Activated CD4-positive, alpha-beta memory T cell treated with anti-CD3 and anti-CD28 coated beads, Interleukin-2, amount 10 ng/mL, durations not matched to agents 7 days and 5 days (primary cell): Measurements from ENCODE around the gene SPPL2A. TPM values are rescaled to one million over a fixed set of nuclear protein-coding genes. Genes with fewer than 3 reads are reported as not detected.

Source experiments
- CTCF ChIA-PET: fragments of 350-600 bp; sonication (Branson Sonifier 250); formaldehyde crosslinking; loops from one replicate; lab custom pipeline; 2021; ENCODE audit warnings: antibody characterized with exemption, inconsistent platforms; lab: Charles Lee
- POLR2A ChIA-PET: fragments of 350-600 bp; sonication (Branson Sonifier 250); formaldehyde crosslinking; loops from one replicate; lab custom pipeline; 2021; ENCODE audit warnings: antibody characterized with exemption; lab: Charles Lee
- DNase-seq: peaks from one replicate; pipeline ENCODE4 v3.0.0-alpha.2; 2020
- H3K27ac Mint-ChIP-seq: one replicate; pipeline ENCODE4 v1.8.0; 2021; ENCODE audit warnings: mild to moderate bottlenecking, mixed read lengths
- H3K27me3 Mint-ChIP-seq: one replicate; pipeline ENCODE4 v1.8.0; 2021; ENCODE audit warnings: mixed read lengths
- H3K36me3 Mint-ChIP-seq: one replicate; pipeline ENCODE4 v1.8.0; 2021; ENCODE audit warnings: low read depth, mixed read lengths
- H3K4me1 Mint-ChIP-seq: one replicate; pipeline ENCODE4 v1.8.0; 2021; ENCODE audit warnings: mixed read lengths
- H3K4me3 Mint-ChIP-seq: one replicate; pipeline ENCODE4 v1.8.0; 2021; ENCODE audit warnings: mild to moderate bottlenecking, mixed read lengths
- H3K9me3 Mint-ChIP-seq: one replicate; pipeline ENCODE4 v1.8.0; 2021; ENCODE audit warnings: mixed read lengths
- total RNA-seq, 2 experiments: library from RNA; stranded (reverse); gene quantifications; one replicate each; pipeline ENCODE4 v1.2.3, GENCODE V29; 2021

SPPL2A gene
- total RNA-seq, 2 experiments from 2014 or later = 99.9 to 102 TPM

- Mint-ChIP-seq H3K27me3 (peaks cover 2% of the 10 kb centered on the region), H3K4me3 (no peak overlapping the region), H3K27ac (no peak overlapping the region), H3K36me3 (no peaks in the 10 kb centered on the region), H3K9me3 (no peaks in the 10 kb centered on the region), H3K4me1 (no peaks in the 10 kb centered on the region)
- ChIA-PET POLR2A (no interaction called here), CTCF (interaction anchor here (0.8 kb wide), 1 partner anchor 12 kb away, joined by 3 read pairs; no protein-coding TSS in a partner anchor)
- DNase-seq = no peak
Measured at GRCh38 chr15:50790778-50791453, 25.4 kb upstream of the SPPL2A start.

- no peak overlapping the region for H3K4me3 Mint-ChIP-seq
- DNase-seq = no peak
- no peak overlapping the region for H3K27ac Mint-ChIP-seq
- CTCF ChIA-PET = no interaction called here
- no peaks in the 10 kb centered on the region for H3K9me3 Mint-ChIP-seq
- H3K4me1 Mint-ChIP-seq = no peaks in the 10 kb centered on the region
- POLR2A ChIA-PET = interaction anchor here (0.9 kb wide), 1 partner anchor 22 kb away, joined by 3 read pairs; no protein-coding TSS in a partner anchor
- H3K36me3 Mint-ChIP-seq = no peaks in the 10 kb centered on the region
- H3K27me3 Mint-ChIP-seq = peaks cover 2% of the 10 kb centered on the region
Measured at GRCh38 chr15:50786871-50787270, 21.4 kb upstream of the SPPL2A start.

- Mint-ChIP-seq H3K4me3 (no peak overlapping the region), H3K27me3 (peaks cover 2% of the 10 kb centered on the region), H3K36me3 (no peaks in the 10 kb centered on the region), H3K9me3 (no peaks in the 10 kb centered on the region), H3K4me1 (no peaks in the 10 kb centered on the region), H3K27ac (no peak overlapping the region)
- POLR2A ChIA-PET = interaction anchor here (0.9 kb wide), 1 partner anchor 22 kb away, joined by 3 read pairs; no protein-coding TSS in a partner anchor
- no peak for DNase-seq
- CTCF ChIA-PET = no interaction called here
Measured at GRCh38 chr15:50786438-50786837, 20.9 kb upstream of the SPPL2A start.

DNA sequence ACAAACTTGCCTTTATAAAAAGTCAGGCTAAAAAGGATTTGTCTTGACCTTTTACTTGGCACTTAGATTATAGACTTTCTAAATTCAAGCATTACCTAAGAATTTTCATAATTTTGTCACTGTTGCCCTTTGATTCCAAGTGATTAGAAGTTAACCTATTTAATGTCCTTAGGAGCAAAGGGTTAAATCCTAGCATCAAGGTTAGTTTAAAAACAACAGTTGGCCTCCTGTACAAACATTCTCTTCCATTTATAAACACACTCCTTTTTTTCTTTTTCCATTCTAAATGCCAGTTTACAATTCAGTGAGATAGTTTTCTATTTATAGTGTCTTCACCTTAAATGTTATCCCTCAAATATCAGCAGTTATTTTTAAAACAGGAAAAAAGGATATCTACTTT, 18.4 kb upstream of the SPPL2A start:
- Mint-ChIP-seq H3K27ac (no peak overlapping the region), H3K27me3 (peaks cover 2% of the 10 kb centered on the region)
- CTCF ChIA-PET = no interaction called here

DNA sequence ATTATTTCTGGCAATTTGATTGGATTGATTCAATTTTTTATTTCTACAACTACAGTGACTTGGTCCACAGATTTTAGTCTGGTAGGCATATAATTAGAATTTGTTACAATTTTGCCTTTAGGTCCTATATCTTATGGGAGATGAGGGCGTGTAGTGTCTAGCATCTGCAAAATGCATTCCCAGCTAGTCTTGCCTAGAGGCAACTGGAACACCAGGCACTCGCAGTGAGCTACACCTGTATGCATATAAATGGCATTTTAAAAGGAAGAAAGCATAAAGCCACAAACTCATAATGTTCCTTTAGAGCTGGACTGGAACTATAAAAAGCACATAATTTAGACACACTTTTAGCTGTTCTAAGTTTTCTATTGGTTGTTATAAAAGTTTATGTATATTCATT, 17.9 kb upstream of the SPPL2A start:
- ChIA-PET POLR2A (no interaction called here), CTCF (no interaction called here)
- H3K9me3 Mint-ChIP-seq = no peaks in the 10 kb centered on the region
- no peaks in the 10 kb centered on the region for H3K4me1 Mint-ChIP-seq
- DNase-seq = no peak
- H3K4me3 Mint-ChIP-seq = no peak overlapping the region
- H3K27me3 Mint-ChIP-seq = peaks cover 2% of the 10 kb centered on the region
- no peaks in the 10 kb centered on the region for H3K36me3 Mint-ChIP-seq
- H3K27ac Mint-ChIP-seq = no peak overlapping the region

More for the DNA sequence above, 18.4 kb upstream of the SPPL2A start:
- Mint-ChIP-seq H3K36me3 (no peaks in the 10 kb centered on the region), H3K4me3 (no peak overlapping the region), H3K4me1 (no peaks in the 10 kb centered on the region), H3K9me3 (no peaks in the 10 kb centered on the region)
- POLR2A ChIA-PET = no interaction called here
- no peak for DNase-seq

DNA sequence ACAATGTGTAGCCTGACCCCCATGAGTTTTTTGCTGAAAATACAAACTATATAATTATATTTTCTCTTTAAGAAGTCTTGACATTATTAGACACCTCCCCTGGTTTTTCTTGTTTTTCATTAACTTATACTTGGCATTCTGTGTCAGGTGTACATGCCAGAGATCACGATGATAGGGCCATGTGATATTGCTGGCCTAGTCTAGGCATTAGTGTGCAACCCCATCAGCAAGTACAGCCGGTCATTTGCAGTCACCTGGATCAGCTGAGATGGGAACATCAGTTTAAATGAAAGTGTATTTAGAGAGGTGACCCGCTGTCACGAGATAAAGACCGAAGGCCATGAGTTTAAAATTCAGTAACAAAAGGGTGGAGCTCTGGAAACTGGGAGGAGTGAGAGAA, 12.6 kb upstream of the SPPL2A start:
- H3K27ac Mint-ChIP-seq = no peak overlapping the region
- H3K4me3 Mint-ChIP-seq = no peak overlapping the region
- POLR2A ChIA-PET = interaction anchor here (1.3 kb wide), 1 partner anchor 13 kb away, joined by 3 read pairs; the partner anchor contains the start of gene SPPL2A
- peaks cover 7% of the 10 kb centered on the region for H3K4me1 Mint-ChIP-seq
- CTCF ChIA-PET = no interaction called here
- no peaks in the 10 kb centered on the region for H3K27me3 Mint-ChIP-seq
- no peaks in the 10 kb centered on the region for H3K36me3 Mint-ChIP-seq
- no peak for DNase-seq
- no peaks in the 10 kb centered on the region for H3K9me3 Mint-ChIP-seq

GRCh38 chr15:50777042-50777441, 11.5 kb upstream of the SPPL2A start:
- no peaks in the 10 kb centered on the region for H3K36me3 Mint-ChIP-seq
- no peaks in the 10 kb centered on the region for H3K9me3 Mint-ChIP-seq
- ChIA-PET CTCF (no interaction called here), POLR2A (no interaction called here)
- peaks cover 7% of the 10 kb centered on the region for H3K4me1 Mint-ChIP-seq
- no peak for DNase-seq
- no peak overlapping the region for H3K4me3 Mint-ChIP-seq
- no peak overlapping the region for H3K27ac Mint-ChIP-seq
- no peaks in the 10 kb centered on the region for H3K27me3 Mint-ChIP-seq

- H3K9me3 Mint-ChIP-seq = no peaks in the 10 kb centered on the region
- H3K27ac Mint-ChIP-seq = no peak overlapping the region
- CTCF ChIA-PET = interaction anchor here (0.6 kb wide), 1 partner anchor 8 kb away, joined by 7 read pairs; no protein-coding TSS in a partner anchor
- no peak for DNase-seq
- H3K4me3 Mint-ChIP-seq = no peak overlapping the region
- peaks cover 7% of the 10 kb centered on the region for H3K4me1 Mint-ChIP-seq
- POLR2A ChIA-PET = interaction anchor here (0.9 to 2.0 kb wide), 4 partner anchors 8 to 105 kb away, joined by 4 to 20 read pairs (median 4); no protein-coding TSS in a partner anchor
- H3K36me3 Mint-ChIP-seq = no peaks in the 10 kb centered on the region
- no peaks in the 10 kb centered on the region for H3K27me3 Mint-ChIP-seq
Measured at GRCh38 chr15:50774450-50774849, 8.9 kb upstream of the SPPL2A start.

DNA sequence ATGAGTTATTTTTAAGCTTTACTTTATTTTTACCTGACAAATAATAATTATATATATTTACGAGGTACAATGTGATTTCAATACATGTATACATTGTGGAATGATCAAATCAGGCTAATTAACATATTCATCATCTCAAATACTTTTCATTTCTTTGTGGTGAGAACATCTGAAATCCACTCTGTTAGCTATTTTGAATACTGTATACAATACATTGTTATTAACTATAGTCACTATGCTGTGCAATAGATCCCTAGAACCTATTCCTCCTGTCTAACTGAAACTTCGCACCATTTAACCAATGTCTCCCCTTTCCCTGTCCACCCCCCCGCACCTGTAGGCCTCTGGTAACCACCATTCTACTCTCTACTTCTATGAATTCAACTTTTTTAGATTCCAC, 7.9 kb upstream of the SPPL2A start:
- H3K9me3 Mint-ChIP-seq = no peaks in the 10 kb centered on the region
- no peak overlapping the region for H3K4me3 Mint-ChIP-seq
- no peaks in the 10 kb centered on the region for H3K36me3 Mint-ChIP-seq
- CTCF ChIA-PET = no interaction called here
- POLR2A ChIA-PET = interaction anchor here (2.0 kb wide), 1 partner anchor 9 kb away, joined by 20 read pairs; no protein-coding TSS in a partner anchor
- H3K27ac Mint-ChIP-seq = no peak overlapping the region
- H3K4me1 Mint-ChIP-seq = peaks cover 7% of the 10 kb centered on the region
- H3K27me3 Mint-ChIP-seq = no peaks in the 10 kb centered on the region
- DNase-seq = no peak

DNA sequence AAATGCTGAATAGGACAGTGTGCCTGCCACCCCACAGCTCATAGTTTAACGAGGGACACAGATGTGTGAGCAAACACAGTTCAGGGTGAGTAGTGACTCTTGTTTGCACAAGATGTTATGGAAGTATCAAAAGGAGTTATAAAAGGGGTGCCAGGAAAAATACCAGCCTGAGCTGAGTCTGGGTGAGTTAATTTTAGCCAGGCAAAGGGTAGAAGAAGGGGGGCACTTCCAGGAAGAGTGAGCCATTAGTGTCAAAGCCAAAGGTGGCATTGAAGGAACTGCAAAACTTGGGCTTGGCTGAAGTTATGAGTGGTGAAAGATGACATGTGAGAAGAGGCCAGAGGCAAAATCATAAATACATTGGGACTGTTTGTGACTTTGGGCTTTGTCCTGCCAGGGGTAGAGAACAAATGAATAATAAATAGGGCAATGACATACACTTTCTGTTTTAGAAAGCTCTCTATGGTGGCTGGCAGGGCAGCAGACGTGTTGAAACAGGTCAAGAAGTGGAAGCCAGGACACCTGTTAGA, 1.9 kb upstream of the SPPL2A start:
- H3K36me3 Mint-ChIP-seq = peaks cover 13% of the 10 kb centered on the region
- H3K9me3 Mint-ChIP-seq = no peaks in the 10 kb centered on the region
- ChIA-PET CTCF (interaction anchor here (0.7 to 1.1 kb wide), 2 partner anchors 118 to 276 kb away, joined by 3 to 5 read pairs; no protein-coding TSS in a partner anchor), POLR2A (interaction anchor here (0.8 to 1.7 kb wide), 2 partner anchors 81 to 140 kb away, joined by 3 to 5 read pairs; partner anchors contain the start of gene TRPM7)
- DNase-seq = no peak
- no peak overlapping the region for H3K4me3 Mint-ChIP-seq
- no peaks in the 10 kb centered on the region for H3K27me3 Mint-ChIP-seq
- H3K4me1 Mint-ChIP-seq = peaks cover 32% of the 10 kb centered on the region
- peak overlapping the region; percentile 9 for H3K27ac Mint-ChIP-seq

DNA sequence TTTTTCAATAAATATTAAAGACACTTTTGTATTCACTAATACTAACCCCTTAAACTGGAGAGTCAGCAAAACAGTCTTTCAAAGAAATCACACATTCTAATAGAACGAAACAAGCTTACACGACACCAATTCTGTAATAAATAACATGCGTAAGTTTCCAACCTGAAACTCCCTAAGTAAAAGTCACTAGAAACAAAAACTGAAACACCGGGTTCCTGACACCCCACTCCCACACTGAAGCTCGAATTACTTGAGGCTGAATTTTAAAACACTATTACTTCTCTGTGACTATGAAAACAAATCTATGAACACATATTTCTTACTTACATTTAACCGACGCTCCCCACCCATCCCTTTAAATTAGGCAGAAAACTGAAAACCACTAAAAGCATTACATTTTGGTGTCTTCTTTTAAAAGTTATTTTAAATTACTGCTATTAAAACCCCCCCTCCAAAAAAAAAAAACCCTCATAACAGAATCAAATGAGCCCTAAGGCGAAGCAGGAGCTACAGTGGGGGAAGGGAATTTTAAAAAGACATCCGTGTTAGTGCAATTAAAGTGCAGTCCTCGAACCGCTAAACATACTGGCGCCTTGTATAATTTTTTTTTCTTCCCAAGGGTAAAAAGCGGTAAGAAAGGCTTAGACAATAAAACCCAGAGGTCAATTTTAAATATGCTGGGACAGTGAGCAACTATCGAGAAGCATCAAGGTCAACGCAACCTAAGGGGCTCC, 878 bp downstream of the SPPL2A start:
- POLR2A ChIA-PET = interaction anchor here (0.6 to 3.8 kb wide), 25 partner anchors 9 to 1886 kb away, joined by 3 to 44 read pairs (median 4); partner anchors contain the start of genes AP4E1, EID1, GABPB1 and TRPM7
- H3K36me3 Mint-ChIP-seq = peaks cover 21% of the 10 kb centered on the region
- H3K27ac Mint-ChIP-seq = peak overlapping the region; percentile 84
- H3K27me3 Mint-ChIP-seq = no peaks in the 10 kb centered on the region
- H3K4me3 Mint-ChIP-seq = peak overlapping the region; percentile 80
- CTCF ChIA-PET = interaction anchor here (0.6 to 2.0 kb wide), 7 partner anchors 15 to 332 kb away, joined by 3 to 9 read pairs (median 4); partner anchors contain the start of gene TRPM7
- H3K9me3 Mint-ChIP-seq = no peaks in the 10 kb centered on the region
- DNase-seq = peak; percentile 22
- peaks cover 50% of the 10 kb centered on the region for H3K4me1 Mint-ChIP-seq

DNA sequence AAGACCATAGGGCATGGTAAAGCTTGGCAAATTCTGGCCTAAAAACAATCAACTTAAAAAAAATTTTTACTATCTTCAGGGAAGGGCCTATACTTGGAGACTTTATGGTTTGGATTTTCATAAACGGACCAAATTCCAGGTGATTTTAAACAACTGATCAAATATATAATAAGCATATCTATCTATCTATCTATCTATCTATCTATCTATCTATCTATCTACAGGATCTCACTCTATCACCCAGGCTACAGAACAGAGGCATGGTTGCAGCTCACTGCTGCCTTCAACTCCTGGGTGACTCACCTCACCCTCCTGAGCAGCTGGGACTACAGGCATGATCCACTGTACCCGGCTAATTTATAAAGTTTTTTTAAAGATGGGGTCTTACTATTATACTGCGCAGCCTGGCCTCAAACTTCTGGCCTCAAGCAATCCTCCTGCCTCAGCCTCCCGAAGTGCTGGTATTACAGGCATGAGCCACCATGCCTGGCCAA, 6.7 kb downstream of the SPPL2A start:
- POLR2A ChIA-PET = no interaction called here
- peaks cover 28% of the 10 kb centered on the region for H3K36me3 Mint-ChIP-seq
- no peak overlapping the region for H3K27ac Mint-ChIP-seq
- no peak for DNase-seq
- no peak overlapping the region for H3K4me3 Mint-ChIP-seq
- H3K9me3 Mint-ChIP-seq = no peaks in the 10 kb centered on the region
- no peaks in the 10 kb centered on the region for H3K27me3 Mint-ChIP-seq
- CTCF ChIA-PET = interaction anchor here (1.2 to 1.9 kb wide), 2 partner anchors 136 to 151 kb away, joined by 4 read pairs; no protein-coding TSS in a partner anchor
- peaks cover 39% of the 10 kb centered on the region for H3K4me1 Mint-ChIP-seq
